H54 (cell line): ENCODE data around the gene SLC16A13.
A peak's percentile ranks its signal among the peaks of the same experiment; 100 is the strongest.
"Not testable (repeated sequence)": the region's sequence is repeated elsewhere in the genome, so short reads cannot be mapped to it uniquely, and the experiment has no call there.

Source experiments
- DNase-seq: peaks from one replicate; pipeline ENCODE4 v3.0.0; 2011; ENCODE audit warnings: low spot score, mixed read lengths; ENCODE audit not compliant: insufficient read length
- FAIRE-seq: peaks from 3 replicates; lab custom pipeline; 2011; peaks lifted over from hg19 to GRCh38; lab: Jason Lieb, UNC
- POLR2A ChIP-seq: IDR thresholded peaks from 2 replicates; pipeline ENCODE4 v1.6.1; 2011; ENCODE audit warnings: low read depth, mild to moderate bottlenecking, low read length

Gene SLC16A13

GRCh38 chr17:7029659-7030058 is 6.2 kb upstream of the SLC16A13 start:
- no peak for FAIRE-seq

DNA sequence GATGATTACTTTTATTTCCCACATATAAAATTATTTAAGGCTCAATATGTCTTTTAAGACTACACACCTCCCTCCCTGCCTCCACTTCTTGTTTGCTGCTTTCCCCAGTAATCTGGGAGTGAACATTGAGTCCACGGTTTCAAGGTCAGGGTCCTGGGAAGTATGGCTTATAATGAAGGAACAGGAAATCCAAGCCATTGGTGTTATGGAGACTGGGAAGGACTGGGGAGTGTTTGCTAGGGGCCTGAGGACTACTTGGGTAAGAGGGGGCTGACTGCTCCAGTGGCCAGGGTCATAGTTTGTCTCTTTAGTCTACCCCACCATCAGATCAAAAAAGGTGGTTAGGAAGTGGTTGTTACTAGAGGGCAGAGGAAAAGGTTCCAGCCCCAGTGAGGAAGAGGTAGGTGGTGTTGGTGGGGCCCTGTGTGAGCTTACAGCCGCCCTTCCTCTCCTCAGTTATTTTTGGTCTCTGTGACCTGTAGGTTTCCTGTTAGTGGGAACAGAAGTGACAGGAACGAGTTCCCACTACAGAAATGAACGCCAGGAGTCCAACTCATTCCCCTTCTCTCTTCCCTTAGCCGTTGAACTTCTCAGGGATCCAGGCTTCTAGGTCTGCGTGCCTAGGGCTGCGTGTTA is 742 bp upstream of the SLC16A13 start:
- DNase-seq (no peak), FAIRE-seq (no peak)
- TF ChIP-seq POLR2A, result no peak

More at GRCh38 chr17:7029659-7030058, 6.2 kb upstream of the SLC16A13 start:
- DNase-seq, result no peak
- TF ChIP-seq POLR2A, result no peak

DNA sequence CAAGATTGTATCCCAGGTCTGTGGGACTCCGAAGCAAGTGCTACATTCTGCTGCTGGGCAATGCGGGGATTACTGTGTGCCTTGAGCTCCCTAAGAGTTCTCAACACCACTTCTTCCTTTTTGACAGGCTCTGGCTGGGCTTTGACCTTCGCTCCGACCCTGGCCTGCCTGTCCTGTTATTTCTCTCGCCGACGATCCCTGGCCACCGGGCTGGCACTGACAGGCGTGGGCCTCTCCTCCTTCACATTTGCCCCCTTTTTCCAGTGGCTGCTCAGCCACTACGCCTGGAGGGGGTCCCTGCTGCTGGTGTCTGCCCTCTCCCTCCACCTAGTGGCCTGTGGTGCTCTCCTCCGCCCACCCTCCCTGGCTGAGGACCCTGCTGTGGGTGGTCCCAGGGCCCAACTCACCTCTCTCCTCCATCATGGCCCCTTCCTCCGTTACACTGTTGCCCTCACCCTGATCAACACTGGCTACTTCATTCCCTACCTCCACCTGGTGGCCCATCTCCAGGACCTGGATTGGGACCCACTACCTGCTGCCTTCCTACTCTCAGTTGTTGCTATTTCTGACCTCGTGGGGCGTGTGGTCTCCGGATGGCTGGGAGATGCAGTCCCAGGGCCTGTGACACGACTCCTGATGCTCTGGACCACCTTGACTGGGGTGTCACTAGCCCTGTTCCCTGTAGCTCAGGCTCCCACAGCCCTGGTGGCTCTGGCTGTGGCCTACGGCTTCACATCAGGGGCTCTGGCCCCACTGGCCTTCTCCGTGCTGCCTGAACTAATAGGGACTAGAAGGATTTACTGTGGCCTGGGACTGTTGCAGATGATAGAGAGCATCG is 2.4 kb downstream of the SLC16A13 start:
- DNase-seq (no peak), FAIRE-seq (no peak)
- TF ChIP-seq POLR2A, result no peak

- FAIRE-seq (no peak), DNase-seq (no peak)
- no peak for TF ChIP-seq POLR2A
These were observed 4.0 kb downstream of the SLC16A13 start for GRCh38 chr17:7039832-7040231.

DNA sequence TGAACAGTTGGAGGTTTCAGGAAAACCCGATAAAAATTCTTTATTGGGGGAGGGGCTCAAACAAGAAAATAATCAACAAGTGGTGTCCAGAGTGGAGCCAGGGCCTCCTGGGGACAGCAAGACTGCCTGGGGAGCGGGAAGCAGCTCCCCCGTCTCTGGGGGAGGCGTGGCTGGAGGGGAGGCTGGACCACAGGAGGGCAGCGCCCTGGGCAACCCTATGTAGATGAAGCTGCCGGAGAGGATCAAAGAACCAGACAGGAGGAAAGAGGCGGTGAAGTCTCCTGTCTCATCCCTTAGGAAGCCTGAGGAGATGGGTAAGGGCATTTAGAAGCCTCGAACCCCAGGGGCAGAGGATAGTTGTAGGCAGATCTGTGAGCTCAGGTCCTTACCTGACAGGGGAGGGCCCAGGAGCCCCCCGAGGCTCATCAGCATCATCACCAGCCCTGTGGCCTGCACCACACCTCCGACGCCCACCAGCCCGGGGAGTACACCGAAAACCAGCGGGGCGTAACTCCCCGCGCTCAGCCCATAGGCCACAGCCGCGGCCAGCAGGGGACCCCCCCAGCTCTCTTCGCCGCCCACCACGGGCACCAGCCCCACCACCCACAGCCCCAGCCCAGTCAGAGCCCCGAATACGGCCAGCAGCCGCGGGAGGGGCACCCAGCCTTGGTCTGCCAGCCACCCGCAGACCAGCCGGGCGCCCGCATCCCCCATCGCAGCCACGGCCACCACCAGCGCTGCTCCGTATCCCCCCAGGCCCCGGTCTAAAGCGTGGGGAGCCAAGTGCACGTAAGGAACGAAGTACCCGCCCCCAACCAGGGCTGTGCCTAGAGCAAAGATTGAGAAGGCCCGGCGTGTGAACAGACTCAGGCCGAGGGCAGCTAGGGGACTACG is 6.0 kb downstream of the SLC16A13 start:
- FAIRE-seq, result no peak
- DNase-seq, result no peak
- TF ChIP-seq POLR2A, result no peak

GRCh38 chr17:7042501-7043181 is 6.8 kb downstream of the SLC16A13 start:
- TF ChIP-seq POLR2A, result no peak
- no peak for FAIRE-seq
- no peak for DNase-seq

GRCh38 chr17:7043182-7043496 is 7.3 kb downstream of the SLC16A13 start:
- no peak for DNase-seq
- FAIRE-seq, result no peak
- TF ChIP-seq POLR2A, result no peak

DNA sequence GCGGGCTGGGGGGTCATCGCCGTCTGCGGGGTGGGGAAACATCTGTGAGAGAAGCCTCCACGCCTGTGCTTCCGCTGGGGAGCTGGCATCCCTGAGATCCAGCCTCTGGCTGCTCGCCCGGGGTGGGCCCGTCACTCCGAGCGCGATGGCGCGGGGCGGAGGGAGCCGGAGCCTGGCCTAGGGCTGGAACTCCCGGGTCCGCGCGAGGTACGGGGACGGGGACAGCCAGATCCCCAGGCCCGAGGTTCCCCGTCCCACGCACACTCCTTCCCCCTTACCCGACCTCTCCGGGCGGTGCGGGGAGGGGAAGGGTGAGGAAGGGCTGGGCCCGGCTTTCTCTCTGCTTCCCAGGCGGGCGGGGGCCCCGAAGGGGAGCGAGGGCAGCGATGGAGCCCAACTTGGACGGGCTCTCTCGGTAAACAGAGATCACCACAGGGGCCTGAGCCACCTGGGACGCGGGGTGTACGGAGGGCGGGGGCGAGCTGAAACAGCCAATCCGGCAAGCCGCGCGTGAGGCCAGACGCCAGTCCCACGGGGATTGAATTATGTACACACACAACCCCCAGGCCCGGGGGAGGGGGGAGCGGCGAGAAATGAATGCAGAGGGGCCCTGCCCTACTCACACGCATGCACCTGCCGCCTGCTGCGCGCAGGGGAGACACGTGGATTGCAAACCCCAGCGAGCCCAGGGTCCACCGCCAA is 7.8 kb downstream of the SLC16A13 start, which contains the start of gene SLC16A11:
SLC16A11 (minus strand) TSS at position 596 of the 702 bp plus-strand sequence; CDS start at position 17, 579 bp downstream.
- TF ChIP-seq POLR2A, result no peak
- FAIRE-seq (no peak), DNase-seq (no peak)

GRCh38 chr17:7045492-7046126 is 9.8 kb downstream of the SLC16A13 start:
- DNase-seq (peak; percentile 52), FAIRE-seq (no peak)
- TF ChIP-seq POLR2A, result no peak

DNA sequence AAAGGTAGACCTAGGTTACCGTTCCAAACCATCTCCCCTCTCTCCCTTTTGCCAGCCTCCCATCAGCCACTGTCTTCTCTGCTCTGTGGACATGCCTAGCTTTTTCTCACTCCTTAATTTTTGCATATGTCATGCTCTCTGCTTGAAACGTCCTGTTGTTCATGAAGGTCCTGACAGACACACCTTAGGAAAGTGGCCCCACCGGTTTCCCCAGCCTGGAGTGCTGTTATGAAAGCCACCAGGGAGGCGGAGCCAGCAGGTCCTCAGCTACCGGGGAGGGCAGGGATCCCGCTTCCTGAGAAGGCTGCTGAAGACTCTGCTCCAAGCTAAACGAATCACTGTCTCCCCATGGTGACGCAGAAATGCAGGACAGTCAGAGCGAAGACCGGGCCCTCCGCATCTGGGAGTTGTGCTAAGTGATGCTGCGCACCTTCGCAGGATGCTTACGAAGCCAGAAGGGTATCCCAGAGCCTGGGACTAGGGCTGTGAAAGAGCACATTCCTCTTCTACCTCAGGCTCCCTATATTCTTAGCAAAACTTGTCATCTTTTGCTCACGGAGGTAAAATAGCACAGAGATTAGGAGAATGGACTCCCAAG is 10.4 kb downstream of the SLC16A13 start:
- TF ChIP-seq POLR2A, result no peak
- DNase-seq, result no peak
- no peak for FAIRE-seq

- not testable (repeated sequence) for FAIRE-seq
These were observed 11.0 kb downstream of the SLC16A13 start for GRCh38 chr17:7046725-7047397.

More at GRCh38 chr17:7046725-7047397, 11.0 kb downstream of the SLC16A13 start:
- DNase-seq, result not testable (repeated sequence)
